GM12872 (cell line): ENCODE results near the gene HNRNPDL.

ENCODE experiments used
- TF ChIP-seq, protein P1 (sequence below): IDR thresholded peaks from 3 replicates; pipeline ENCODE4 v1.5.1; 2011; ENCODE audit warnings: low read depth, mild to moderate bottlenecking, low read length, moderate library complexity; ENCODE audit not compliant: insufficient read depth

The HNRNPDL gene

DNA sequence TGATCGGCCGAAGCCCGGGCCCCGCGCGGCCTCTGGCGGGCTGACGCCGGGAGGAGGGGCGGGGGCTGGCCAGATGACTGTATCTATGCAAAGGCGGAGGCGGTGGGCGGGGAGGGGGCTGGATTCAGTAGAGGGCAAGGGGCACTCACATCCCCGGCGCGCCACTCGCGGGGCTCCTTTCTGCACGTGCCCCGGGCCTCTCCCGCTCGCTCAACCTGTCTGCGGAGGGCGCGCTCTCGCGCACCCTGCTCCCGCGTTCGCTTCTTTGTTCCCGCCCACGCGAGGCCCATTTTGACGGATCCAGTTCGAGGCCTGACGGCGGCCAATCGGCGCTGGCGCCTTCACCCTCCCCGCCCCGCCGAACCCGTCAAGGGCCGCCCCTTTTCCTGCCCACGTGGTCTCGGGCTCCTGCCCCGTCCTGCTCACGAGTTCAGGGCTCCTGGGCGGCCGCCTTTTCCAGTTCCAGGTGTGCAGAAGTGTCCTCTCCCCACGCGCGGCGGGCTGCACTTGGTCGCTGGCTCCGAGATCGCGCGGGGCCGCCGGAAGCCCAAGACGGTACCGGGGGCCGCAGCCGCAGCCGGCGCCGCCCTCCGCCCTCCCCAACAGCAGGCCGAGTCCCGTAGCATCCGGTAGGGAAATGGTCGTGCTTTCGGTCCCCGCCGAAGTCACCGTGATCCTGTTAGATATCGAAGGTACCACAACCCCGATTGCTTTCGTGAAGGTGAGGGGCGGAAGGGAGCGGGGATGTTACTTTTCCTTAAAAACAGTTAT, at the start of gene HNRNPDL, which contains the start of gene ENOPH1:
Gene HNRNPDL, minus strand, starts transcription at position 270 of the 771 bp plus-strand sequence. CDS start 772 bp downstream, outside the sequence.
Gene ENOPH1, plus strand, starts transcription at position 398 of the 771 bp plus-strand sequence. Its CDS starts 240 bp downstream, at position 638.
- TF ChIP-seq, protein P1, sequence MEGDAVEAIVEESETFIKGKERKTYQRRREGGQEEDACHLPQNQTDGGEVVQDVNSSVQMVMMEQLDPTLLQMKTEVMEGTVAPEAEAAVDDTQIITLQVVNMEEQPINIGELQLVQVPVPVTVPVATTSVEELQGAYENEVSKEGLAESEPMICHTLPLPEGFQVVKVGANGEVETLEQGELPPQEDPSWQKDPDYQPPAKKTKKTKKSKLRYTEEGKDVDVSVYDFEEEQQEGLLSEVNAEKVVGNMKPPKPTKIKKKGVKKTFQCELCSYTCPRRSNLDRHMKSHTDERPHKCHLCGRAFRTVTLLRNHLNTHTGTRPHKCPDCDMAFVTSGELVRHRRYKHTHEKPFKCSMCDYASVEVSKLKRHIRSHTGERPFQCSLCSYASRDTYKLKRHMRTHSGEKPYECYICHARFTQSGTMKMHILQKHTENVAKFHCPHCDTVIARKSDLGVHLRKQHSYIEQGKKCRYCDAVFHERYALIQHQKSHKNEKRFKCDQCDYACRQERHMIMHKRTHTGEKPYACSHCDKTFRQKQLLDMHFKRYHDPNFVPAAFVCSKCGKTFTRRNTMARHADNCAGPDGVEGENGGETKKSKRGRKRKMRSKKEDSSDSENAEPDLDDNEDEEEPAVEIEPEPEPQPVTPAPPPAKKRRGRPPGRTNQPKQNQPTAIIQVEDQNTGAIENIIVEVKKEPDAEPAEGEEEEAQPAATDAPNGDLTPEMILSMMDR, result no peak

DNA sequence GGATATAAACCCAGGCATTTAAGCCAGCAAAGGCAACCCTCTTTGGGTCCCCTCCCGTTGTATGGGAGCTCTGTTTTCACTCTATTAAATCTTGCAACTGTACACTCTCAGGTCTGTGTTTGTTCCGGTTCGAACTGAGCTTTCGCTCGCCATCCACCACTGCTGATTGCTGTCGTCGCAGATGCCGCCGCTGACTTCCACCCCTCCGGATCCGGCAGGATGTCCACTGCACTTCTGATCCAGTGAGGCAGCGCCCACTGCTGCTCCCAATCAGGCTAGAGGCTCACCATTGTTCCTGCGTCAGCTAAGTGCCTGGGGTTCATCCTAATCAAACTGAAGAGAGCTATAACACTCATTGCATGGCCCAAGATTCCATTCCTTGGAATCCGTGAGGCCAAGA, 49.3 kb upstream of the HNRNPDL start:
- TF ChIP-seq, protein P1, result no peak

DNA sequence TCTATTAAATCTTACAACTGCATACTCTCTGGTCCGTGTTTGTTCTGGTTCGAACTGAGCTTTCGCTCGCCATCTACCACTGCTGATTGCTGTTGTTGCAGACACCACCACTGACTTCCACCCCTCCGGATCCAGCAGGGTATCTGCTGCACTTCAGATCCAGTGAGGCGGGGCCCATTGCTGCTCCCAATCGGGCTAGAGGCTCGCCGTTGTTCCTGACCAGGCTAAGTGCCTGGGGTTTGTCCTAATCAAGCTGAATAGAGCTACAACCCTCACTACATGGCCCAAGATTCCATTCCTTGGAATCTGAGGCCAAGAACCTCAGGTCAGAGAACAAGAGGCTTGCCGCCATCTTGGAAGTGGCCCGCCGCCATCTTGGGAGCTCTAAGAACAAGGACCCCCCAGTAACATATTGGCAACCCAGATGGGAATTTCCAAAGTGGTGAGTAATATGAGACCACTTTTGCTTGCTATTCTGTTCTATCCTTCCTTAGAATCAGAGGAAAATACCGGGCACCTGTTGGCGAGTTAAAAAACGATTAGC, 43.4 kb upstream of the HNRNPDL start:
- TF ChIP-seq, protein P1, result no peak

DNA sequence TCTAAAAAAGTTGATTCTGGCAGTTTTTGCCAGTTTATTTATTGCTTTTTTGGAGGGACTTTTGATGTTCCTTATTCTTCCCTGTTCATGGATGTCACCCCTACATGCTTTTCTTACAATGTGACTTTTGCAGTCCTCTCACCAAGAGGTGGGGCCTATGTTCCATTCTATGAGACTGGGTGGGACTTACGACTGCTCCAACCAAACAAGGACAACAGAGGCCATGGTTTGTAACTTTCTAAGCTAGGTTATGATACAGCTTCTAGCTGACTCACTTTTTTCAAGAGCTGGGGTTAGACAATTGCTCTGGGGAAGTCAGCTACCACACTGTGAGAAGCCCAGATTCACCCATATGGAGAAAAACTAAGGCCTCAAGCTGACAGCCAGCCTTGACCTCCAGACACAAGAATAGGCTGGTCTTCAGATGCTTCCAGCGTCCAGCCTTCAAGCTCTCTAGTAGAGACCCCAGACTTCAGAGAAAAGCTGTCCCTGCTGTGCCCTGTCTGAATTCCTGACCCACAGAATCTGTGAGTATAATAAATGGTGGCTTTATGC, 39.6 kb upstream of the HNRNPDL start:
- TF ChIP-seq, protein P1, result no peak

DNA sequence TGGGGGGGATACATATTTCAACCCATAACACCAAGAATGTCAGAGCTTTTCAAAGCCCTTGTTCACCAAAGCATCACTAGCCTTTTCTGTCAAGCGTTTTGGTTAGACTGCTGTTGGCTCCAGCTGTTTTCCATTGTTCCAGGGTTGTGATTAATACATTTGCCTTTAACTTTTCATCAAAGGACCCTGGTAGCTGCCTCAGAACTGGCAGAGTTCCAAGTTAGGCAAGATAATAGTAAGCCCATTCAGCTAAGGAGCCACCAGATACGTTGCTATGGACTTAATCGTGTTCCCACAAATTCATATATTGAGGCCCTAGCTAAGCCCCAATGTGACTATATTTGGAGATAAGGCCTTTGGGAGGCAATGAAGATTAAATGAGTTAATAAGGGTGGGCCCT, 37.2 kb upstream of the HNRNPDL start:
- TF ChIP-seq, protein P1, result no peak

DNA sequence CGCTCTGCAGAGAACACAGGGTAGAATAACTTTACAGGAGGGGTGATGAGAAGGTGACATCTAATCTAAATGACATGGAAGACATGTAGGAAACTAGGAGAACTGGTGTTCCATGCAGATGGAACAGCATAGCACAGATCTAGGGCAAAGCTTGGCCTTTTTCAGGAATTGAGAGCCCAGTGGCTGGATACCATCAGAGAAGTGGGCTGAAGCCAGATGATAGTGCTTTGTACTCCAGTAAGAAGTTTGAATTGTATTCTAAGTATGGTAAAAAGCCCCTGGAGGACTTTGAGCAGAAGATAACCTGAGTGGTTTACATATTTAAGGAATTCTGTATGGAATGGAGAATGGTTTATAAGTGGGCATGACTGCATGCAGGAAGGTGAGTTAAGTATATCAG, 33.0 kb upstream of the HNRNPDL start:
- TF ChIP-seq, protein P1, result no peak

DNA sequence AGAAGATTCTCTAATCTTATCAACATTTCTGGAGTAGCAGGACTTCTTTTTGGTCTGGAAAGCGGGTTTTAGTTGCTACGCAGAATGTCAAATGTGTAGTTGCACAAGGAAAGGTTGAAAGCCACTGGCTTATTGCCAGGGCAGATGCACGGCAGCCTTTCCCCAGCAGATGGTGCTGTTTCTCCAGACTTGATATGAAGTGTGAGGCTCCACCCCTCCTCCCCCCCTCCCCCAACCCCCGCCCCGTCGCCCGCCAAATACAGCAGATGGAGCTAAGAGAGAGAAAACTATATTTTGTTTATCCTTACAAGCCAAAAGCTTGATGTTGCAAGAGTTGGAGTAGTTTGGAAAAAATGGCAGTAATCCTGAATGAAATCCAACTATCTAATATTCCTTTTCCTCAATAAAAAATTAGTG, 32.2 kb upstream of the HNRNPDL start:
- TF ChIP-seq, protein P1, result peak; percentile 85
